NCI-H2029 (cell line): ENCODE results near the gene PLEKHM2.

Source experiments
- DNase-seq: peaks from one replicate; lab custom pipeline; 2025; lab: John Stamatoyannopoulos, UW

PLEKHM2 gene

GRCh38 chr1:15702722-15703550 lies 18.8 kb downstream of the PLEKHM2 start:
- no peak for DNase-seq

- no peak for DNase-seq
Observed at GRCh38 chr1:15703562-15703961, 19.4 kb downstream of the PLEKHM2 start.

GRCh38 chr1:15704526-15705183 lies 20.5 kb downstream of the PLEKHM2 start:
- no peak for DNase-seq

DNA sequence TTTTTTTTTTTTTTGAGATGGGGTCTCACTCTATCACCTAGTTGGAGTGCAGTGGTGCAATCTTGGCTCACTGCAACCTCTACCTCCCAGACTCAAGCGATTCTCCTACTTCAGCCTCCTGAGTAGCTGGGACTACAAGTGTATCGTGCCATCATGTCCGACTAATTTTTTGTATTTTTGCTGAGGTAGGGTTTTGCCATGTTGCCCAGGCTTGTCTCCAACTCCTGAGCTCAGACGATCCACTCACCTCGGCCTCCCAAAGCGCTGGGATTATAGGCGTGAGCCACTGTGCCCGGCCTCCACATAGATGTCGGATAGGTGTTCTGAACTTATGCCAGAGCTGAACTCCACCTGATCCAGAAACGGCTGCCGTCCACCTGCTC lies 21.1 kb downstream of the PLEKHM2 start:
- no peak for DNase-seq

- DNase-seq: no peak
Observed at GRCh38 chr1:15706751-15707150, 22.6 kb downstream of the PLEKHM2 start.

DNA sequence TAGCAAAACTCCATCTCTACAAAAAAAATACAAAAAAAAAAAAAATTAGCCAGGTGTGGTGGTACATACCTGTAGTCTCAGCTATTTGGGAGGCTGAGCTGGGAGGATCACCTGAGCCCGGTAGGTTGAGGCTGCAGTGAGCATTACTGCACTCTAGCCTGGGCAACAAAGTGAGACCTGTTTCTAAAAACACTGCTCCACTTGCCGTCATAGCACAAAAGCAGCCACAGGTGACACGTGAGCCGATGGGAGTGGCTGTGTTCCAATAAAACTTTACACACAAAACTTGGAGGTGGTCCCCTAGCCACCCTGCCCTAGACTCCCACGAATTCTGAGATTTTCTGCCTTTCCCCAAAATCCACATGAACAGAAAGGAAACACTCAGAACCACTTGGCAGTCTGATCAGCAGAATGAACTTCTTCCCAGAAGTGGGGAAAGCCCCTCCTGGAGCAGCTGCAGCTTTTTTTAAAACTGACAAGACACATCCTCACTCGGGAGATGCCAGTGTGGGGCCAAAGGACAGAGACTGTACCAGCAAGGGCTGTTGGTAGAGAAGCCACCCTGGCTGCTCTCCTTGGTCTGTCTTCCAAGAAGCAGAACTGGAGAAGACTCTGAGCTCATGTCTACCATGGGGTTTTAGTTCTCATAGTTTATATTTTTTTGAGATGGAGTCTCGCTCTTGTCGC lies 23.3 kb downstream of the PLEKHM2 start:
- DNase-seq: no peak

- DNase-seq: no peak
Observed at GRCh38 chr1:15708486-15709137, 24.5 kb downstream of the PLEKHM2 start.

DNA sequence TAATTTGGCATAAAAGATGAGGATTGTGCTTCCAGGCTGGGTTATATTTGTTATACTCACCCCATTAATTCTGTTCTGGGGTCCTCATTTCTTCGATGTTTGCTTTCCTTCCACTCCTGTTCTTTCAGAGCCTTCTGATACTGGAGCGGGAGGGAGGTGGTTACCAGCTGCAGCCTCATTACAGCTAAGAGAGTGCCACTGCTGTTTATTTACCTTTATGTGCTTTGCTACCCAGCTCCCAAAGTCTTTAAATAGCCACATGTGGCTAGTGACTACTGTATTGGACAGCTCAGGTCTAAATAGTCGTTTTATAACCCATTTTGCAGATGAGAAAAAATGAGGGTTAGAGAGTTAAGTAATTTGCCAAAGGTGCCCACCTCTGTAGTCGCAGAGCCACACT lies 25.1 kb downstream of the PLEKHM2 start:
- DNase-seq: no peak

DNA sequence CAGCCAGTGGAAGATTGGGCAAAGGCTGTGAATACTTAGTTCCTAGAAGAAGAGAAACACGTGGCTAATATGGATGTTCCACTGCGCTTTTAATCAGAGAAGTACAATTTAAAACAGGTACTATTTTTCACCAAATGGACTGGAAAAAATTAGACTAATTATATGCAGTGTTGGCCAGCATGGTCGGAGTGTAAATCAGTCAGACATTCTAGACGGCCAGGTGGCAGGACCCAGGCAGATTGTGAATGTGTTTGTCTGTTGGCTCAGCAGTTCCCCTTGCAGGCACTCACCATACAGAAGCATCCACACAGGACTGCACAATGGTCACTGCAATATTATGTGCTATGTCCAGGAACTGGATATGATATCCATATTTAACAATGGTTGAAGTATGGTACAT lies 28.0 kb downstream of the PLEKHM2 start:
- no peak for DNase-seq

GRCh38 chr1:15714406-15715136 lies 30.5 kb downstream of the PLEKHM2 start:
- no peak for DNase-seq

DNA sequence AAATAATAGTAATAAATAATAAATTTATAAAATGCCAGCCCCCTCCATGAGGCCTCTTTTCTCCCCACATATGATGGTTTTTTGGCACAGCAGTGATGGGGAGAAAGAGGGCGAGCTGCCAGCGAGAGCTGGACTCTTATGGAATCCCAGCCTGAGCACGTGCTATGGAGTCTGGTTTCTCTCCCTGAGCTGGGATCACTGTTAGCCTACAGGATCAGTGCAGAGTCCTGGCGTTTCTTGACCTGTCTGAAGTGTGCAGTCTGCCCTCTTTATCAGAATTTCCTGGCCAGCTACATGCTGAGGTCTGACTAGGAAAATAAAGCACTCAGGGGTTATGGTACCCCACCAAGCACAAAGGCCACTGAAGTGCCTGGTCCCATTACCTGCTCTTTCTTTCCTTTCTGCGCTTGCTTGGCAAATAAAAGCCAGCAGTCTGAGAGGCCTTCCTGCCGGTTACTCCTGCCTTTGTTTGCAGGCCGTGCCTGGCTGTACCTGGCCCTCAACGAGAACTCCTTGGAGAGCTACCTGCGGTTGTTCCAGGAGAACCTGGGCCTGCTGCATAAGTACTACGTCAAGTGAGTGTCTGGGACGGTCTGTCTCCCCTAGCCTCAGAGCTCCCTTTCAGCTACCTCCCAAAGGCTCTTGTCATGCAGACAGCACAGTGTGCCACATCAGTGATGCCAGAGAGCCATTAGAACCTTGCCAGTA lies 33.5 kb downstream of the PLEKHM2 start:
- peak; percentile 78 for DNase-seq

GRCh38 chr1:15718199-15718601 lies 34.1 kb downstream of the PLEKHM2 start:
- DNase-seq: peak; percentile 48

DNA sequence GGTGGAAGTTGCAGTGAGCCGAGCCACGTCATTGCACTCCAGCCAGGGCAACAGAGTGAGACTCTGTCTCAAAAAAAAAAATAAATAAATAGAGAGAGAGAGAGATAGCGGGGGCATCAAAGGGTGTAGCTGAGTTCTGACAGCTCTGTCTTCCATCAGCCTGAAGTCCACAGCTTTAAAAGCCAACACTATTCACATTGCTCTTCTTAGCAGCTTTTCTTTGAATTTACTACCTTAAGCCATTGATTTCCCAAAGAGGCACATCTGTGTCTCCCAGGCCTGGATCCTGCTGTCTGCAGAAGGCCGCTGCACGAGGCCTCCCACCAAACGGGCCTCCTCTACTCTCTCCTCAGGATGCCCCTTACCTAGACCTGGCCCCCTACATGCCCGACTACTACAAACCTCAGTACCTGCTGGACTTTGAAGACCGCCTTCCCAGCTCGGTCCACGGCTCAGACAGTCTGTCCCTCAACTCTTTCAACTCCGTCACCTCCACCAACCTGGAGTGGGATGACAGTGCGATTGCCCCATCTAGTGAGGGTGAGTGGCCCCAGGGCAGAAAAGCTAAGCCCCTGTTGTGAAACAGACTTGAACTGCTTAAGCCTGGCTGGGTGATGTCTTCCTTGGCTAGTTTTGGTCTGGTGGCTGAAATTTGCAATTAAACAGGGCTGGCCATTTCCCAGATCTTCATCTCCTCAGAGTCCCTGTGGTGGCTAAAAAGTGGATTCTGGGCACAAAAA lies 35.4 kb downstream of the PLEKHM2 start:
- no peak for DNase-seq

DNA sequence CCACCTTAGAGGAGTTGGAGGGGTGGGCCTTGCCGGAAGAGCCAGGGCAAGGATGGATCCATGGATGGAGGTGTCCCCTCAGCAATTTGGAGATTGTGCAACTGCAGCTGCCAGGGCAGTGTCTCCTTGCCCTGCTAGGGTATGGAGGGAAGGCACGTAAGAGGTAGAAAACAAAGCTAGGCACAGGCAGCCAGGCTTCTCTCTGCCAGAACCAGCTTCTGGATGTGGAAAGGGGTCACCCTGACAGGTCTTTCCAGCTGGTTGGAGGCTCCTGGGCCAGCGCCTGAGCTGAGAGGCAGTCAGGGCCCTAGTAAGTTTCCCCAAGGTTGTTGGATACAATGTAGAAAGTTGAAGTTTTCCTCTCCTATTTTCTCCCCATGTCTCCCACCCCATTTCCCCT lies 36.7 kb downstream of the PLEKHM2 start:
- DNase-seq: no peak

GRCh38 chr1:15722411-15722810 lies 38.3 kb downstream of the PLEKHM2 start:
- no peak for DNase-seq

GRCh38 chr1:15722836-15723532 lies 38.9 kb downstream of the PLEKHM2 start:
- no peak for DNase-seq

DNA sequence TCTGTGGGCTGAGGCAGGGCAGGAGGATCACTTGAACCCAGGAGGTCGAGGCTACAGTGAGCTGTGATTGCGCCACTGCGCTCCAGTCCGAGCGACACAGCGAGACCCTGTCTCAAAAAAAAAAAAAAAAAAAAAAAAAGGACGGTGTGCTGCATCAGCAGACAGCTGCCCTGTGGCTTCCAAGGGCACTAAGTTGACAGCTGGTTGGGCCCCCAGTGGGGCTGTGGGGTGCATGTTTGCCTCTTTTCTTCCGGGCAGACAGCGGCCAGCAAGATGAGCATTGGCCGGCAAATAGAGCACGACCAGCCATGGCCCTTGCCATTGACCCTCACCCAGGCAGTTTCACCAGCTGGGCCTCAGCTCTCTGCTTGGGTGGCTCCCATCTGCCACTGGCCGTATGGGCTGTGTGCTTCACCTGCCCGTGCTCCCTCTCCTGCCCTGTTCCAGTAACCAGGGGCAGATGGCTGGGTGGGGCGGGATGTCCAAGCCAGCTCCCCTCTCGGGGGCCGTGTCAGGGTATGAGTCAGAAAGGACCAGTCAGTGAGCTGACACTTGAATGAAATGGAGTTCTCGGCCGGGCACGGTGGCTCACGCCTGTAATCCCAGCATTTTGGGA lies 39.6 kb downstream of the PLEKHM2 start:
- no peak for DNase-seq

DNA sequence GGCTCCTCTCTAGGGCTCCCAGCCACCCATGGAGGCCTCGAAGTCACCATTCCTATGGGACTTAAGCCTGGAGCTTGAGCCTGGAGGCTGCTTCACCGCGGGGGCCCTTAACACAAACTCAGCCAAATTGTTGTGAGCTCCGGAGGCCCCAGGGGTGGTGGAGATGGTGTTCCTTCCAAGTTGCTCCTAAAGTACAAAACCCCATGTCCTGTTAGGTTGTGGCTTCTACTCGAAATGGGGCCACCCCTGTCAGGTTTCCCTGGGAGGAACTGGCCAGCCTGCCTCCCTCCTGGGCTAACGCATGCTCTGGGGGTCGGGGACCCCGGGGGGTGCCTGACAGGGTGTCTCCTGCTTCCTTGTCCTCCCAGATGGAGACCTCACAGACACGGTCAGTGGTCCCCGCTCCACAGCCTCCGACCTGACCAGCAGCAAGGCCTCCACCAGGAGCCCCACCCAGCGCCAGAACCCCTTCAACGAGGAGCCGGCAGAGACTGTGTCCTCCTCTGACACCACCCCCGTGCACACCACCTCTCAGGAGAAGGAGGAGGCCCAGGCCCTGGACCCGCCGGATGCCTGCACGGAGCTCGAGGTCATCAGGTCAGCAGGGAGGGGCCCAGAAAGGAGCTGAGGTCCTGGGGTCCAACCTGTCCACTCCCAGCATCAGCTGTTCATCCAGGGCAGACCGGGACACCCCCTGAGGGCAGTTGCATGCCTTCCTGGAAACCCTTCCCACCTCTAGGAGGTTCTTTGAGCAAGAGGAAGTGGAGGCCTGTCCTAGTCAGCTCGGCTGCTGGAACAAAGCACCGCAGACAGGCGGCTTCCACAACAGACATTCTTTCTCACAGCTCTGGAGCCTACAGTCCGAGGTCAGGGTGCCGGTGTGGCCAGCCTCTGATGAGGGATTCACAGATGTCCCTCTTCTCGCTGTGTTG lies 41.1 kb downstream of the PLEKHM2 start:
- no peak for DNase-seq
